Naive thymus-derived CD4-positive, alpha-beta T cell (primary cell): Measurements from ENCODE around the gene LGALS14. TPM values are rescaled to one million over a fixed set of nuclear protein-coding genes. Genes with fewer than 3 reads are reported as not detected.

Experiments
- ATAC-seq: fragments of 150-1000 bp; cut with Tn5 transposase; 2 replicates; pipeline ENCODE4 v1.10.0; 2021; ENCODE audit warnings: mild to moderate bottlenecking, moderate library complexity
- CTCF ChIA-PET: fragments of 350-600 bp; sonication (Branson Sonifier 250); formaldehyde crosslinking; loops from one replicate; lab custom pipeline; 2021; ENCODE audit warnings: antibody characterized with exemption; lab: Charles Lee
- POLR2A ChIA-PET: fragments of 350-600 bp; sonication (Branson Sonifier 250); formaldehyde crosslinking; loops from one replicate; lab custom pipeline; 2021; ENCODE audit warnings: antibody characterized with exemption, inconsistent platforms; lab: Charles Lee
- DNase-seq, 9 donors: peaks; one replicate each; pipeline versions ENCODE4 v3.0.0 to v3.0.0-alpha.2; 2020 to 2022; ENCODE audit warnings: mixed read lengths in 1 of 9
- H3K27ac ChIP-seq: one replicate; pipeline ENCODE4 v1.7.0; 2013; ENCODE audit warnings: mild to moderate bottlenecking, low read depth, low read length, moderate library complexity
- H3K27me3 ChIP-seq, 2 donors: one replicate each; pipeline ENCODE4 v1.7.0; 2013; ENCODE audit warnings: low read length in 2 of 2, mild to moderate bottlenecking in 2 of 2, moderate library complexity in 2 of 2; ENCODE audit not compliant: control insufficient read depth in 2 of 2, insufficient read depth in 2 of 2
- H3K36me3 ChIP-seq, 3 experiments: 1 replicate in 2 of 3; 2 replicates in 1 of 3; pipeline ENCODE4 v1.7.0; 2013; ENCODE audit warnings: low read length in 3 of 3, mild to moderate bottlenecking in 3 of 3, moderate library complexity in 1 of 3; ENCODE audit not compliant: insufficient read depth in 3 of 3, control insufficient read depth in 2 of 3
- H3K4me1 ChIP-seq, 2 donors: one replicate each; pipeline ENCODE4 v1.7.0; 2013; ENCODE audit warnings: low read length in 2 of 2, mild to moderate bottlenecking in 2 of 2, moderate library complexity in 1 of 2; ENCODE audit not compliant: control insufficient read depth in 2 of 2, insufficient read depth in 2 of 2
- H3K4me3 ChIP-seq: 2 replicates; pipeline ENCODE4 v1.7.0; 2013; ENCODE audit warnings: mild to moderate bottlenecking, low read length
- H3K9me3 ChIP-seq, 3 experiments: 1 replicate in 2 of 3; 2 replicates in 1 of 3; pipeline ENCODE4 v1.7.0; 2013; ENCODE audit warnings: low read length in 3 of 3; ENCODE audit not compliant: control insufficient read depth in 2 of 3
- H3K27ac Mint-ChIP-seq, 9 donors: one replicate each; pipeline ENCODE4 v1.8.0; 2020 to 2022; ENCODE audit warnings: mixed read lengths in 9 of 9, mild to moderate bottlenecking in 8 of 9, moderate library complexity in 5 of 9, inconsistent platforms in 2 of 9
- H3K27me3 Mint-ChIP-seq, 5 donors: one replicate each; pipeline ENCODE4 v1.8.0; 2021 to 2022; ENCODE audit warnings: mixed read lengths in 5 of 5, mild to moderate bottlenecking in 1 of 5
- H3K36me3 Mint-ChIP-seq, 5 donors: one replicate each; pipeline ENCODE4 v1.8.0; 2020 to 2022; ENCODE audit warnings: mixed read lengths in 5 of 5, mild to moderate bottlenecking in 3 of 5, inconsistent platforms in 1 of 5
- H3K4me1 Mint-ChIP-seq, 7 donors: one replicate each; pipeline ENCODE4 v1.8.0; 2020 to 2022; ENCODE audit warnings: mixed read lengths in 7 of 7, mild to moderate bottlenecking in 3 of 7, inconsistent platforms in 1 of 7
- H3K4me3 Mint-ChIP-seq, 10 donors: one replicate each; pipeline ENCODE4 v1.8.0; 2020 to 2022; ENCODE audit warnings: mild to moderate bottlenecking in 10 of 10, mixed read lengths in 10 of 10, moderate library complexity in 6 of 10, inconsistent platforms in 2 of 10
- H3K9me3 Mint-ChIP-seq, 11 donors: one replicate each; pipeline ENCODE4 v1.8.0; 2020 to 2022; ENCODE audit warnings: mixed read lengths in 11 of 11, mild to moderate bottlenecking in 4 of 11, inconsistent platforms in 1 of 11, moderate library complexity in 1 of 11
- intact Hi-C, 2 donors: fragments of 100-400 bp; cut with micrococcal nuclease; formaldehyde crosslinking; loops; one replicate each; pipeline ENCODE4 v1.15.1; 2023
- polyA plus RNA-seq, 2 donors: library from polyadenylated mRNA; unstranded; fragments of 300-500 nt; fragmentation: Illumina TruSeq; gene quantifications; one replicate each; pipeline ENCODE4 v1.2.3, GENCODE V29; 2021
- total RNA-seq, 6 experiments: library from RNA in 5 of 6; stranded (reverse) in 5 of 6; gene quantifications; 1 replicate in 5 of 6; 2 replicates in 1 of 6; pipeline ENCODE4 v1.2.3 and lab custom pipeline; 2021 to 2026

Gene LGALS14
- total and polyA plus RNA-seq, 7 experiments from 2014 or later = 0.41 to 1.1 (median 0.72) TPM; not detected in 4

DNA sequence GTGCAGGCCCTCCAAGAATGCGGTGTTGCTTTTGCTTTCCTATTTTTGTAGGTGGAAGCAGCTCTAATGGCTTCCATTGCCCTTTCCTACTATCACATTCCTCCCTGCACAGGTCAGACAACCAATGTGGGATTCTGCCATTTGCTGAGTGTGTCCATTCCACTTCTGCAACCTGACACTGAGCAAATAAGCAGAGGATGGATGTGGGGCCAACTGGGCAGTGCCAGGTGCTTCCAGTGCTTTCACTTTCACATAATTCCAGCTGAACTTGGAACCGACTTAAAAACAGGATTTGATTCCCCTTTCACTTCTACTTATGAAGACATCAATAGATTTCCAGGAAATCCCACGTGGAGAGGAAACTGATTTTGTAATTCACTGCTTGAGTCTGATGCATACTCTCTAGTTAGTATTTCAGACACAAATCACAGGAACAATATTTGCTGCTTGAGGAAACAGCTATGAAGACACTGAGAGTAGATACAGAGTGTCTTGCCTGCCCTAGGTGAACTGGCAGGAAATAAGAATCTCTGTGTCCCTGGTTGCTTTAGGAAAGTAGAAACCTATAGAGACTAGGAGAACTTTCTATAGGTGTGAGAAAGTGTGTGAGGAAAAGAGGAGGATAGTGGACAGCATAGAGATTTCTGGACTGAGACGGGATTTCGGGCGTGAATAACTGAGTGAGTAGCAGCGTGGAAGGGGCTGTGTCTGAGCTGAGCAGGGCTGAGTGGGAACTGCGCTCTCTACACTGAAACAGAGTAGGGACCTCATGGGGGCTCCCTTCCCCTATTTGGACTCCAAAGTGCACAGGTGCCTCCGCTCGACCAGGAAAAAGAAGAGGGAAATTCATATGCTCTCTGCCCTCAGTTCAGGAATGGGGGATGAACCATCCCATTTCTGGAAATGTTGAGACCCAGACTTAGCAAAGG is 26.1 kb upstream of the LGALS14 start:
- no peaks in the 10 kb centered on the region for H3K9me3 ChIP-seq
- H3K4me3 ChIP-seq = peak overlapping the region; percentile 43
- Mint-ChIP-seq H3K36me3 (peaks cover 0 to 5% (median 2%) of the 10 kb centered on the region in 5 donors), H3K9me3 (peaks cover 0 to 2% (median 0%) of the 10 kb centered on the region in 11 donors), H3K4me3 (peak overlapping the region; percentile 35 to 92 (median 82)), H3K27ac (peak overlapping the region; percentile 80 to 97 (median 92)), H3K4me1 (peaks cover 22 to 71% (median 55%) of the 10 kb centered on the region in 7 donors), H3K27me3 (no peaks in the 10 kb centered on the region)
- CTCF ChIA-PET = interaction anchor here (1.4 to 1.6 kb wide), 2 partner anchors 127 to 131 kb away, joined by 3 to 4 read pairs; no protein-coding TSS in a partner anchor
- H3K27ac ChIP-seq = peak overlapping the region; percentile 50
- intact Hi-C loops = loop anchor here (2.0 to 5.0 kb wide), 3 partner anchors 87 to 167 kb away; no protein-coding TSS in a partner anchor
- POLR2A ChIA-PET = interaction anchor here (0.9 kb wide), 1 partner anchor 274 kb away, joined by 5 read pairs; no protein-coding TSS in a partner anchor
- no peak for ATAC-seq
- no peak for DNase-seq
- H3K27me3 ChIP-seq = no peaks in the 10 kb centered on the region
- H3K4me1 ChIP-seq = peaks cover 15 to 39% of the 10 kb centered on the region in 2 donors
- H3K36me3 ChIP-seq = no peaks in the 10 kb centered on the region

DNA sequence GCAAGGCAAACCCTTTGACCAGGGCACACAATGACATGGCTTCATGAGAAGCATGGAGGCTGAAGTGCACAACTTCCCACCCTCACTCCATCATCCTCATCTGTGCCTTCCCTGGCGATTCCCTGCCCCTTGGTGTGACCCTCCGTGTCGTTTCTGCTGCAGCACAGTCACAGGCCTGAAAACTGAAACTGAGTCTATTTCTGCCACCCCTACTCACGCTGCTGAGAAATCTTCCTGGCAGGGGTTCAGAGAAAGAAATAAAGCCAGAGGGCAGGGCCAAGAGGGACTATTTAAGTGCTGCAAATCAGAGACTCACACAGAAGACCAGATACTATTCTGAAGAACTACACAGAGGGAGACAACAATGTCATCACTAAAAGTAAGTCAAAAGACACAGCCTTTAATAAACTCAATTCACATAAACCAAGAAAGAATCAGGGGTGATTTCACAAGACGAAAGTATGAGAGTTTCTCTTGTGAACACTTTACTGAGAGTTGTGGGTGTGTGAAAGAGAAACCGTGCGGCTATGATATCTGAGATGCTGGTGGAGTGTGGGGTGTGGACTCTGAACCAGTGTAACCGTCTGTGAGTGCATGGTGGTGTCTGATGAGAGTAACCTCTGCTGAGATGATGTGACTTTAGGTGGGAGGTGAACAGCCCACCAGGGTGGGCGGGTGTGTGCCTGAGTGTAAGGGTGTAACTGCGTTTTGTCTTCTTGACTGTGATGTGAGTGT is 25.1 kb upstream of the LGALS14 start:
- Histone ChIP-seq H3K9me3 (no peaks in the 10 kb centered on the region), H3K4me3 (peak overlapping the region; percentile 43), H3K4me1 (peaks cover 15 to 32% of the 10 kb centered on the region in 2 donors), H3K36me3 (no peaks in the 10 kb centered on the region), H3K27ac (peak overlapping the region; percentile 50), H3K27me3 (no peaks in the 10 kb centered on the region)
- peaks cover 22 to 61% (median 46%) of the 10 kb centered on the region in 7 donors for H3K4me1 Mint-ChIP-seq
- ATAC-seq (peak; percentile 73), DNase-seq (peak in 4 of 9 donors; percentile 18 to 59 (median 24))
- H3K4me3 Mint-ChIP-seq = peak overlapping the region; percentile 80 to 92 (median 84)
- intact Hi-C loops = loop anchor here (2.0 to 5.0 kb wide), 3 partner anchors 86 to 166 kb away; no protein-coding TSS in a partner anchor
- H3K36me3 Mint-ChIP-seq = peaks cover 0 to 6% (median 4%) of the 10 kb centered on the region in 5 donors
- CTCF ChIA-PET = no interaction called here
- peak overlapping the region; percentile 83 to 97 (median 92) for H3K27ac Mint-ChIP-seq
- no peaks in the 10 kb centered on the region for H3K27me3 Mint-ChIP-seq
- peaks cover 0 to 2% (median 0%) of the 10 kb centered on the region in 11 donors for H3K9me3 Mint-ChIP-seq
- POLR2A ChIA-PET = no interaction called here

DNA sequence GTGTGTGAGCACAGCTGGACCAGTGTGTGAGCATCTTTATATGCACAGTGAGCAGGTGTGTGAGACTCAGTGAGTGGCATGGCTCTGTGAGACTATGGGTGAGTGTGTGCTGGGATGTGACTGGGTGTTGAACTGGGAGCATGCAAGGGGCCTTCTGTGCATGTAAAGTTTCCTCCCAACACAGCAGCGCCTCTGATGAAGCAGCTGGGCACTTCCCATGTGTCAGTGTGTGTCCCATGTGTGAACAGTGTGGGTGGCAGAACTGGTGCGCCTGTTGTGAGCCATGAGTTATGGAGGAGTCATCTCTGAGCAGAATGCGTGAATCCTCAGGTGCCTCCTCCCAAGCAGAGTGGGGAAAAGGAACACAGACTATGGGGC is 24.5 kb upstream of the LGALS14 start:
- DNase-seq = peak in 1 of 9 donors; percentile 37
- Mint-ChIP-seq H3K27me3 (no peaks in the 10 kb centered on the region), H3K4me1 (peaks cover 22 to 61% (median 46%) of the 10 kb centered on the region in 7 donors), H3K9me3 (peaks cover 0 to 2% (median 0%) of the 10 kb centered on the region in 11 donors), H3K27ac (peak overlapping the region; percentile 83 to 97 (median 92)), H3K4me3 (peak overlapping the region; percentile 80 to 92 (median 84)), H3K36me3 (peaks cover 0 to 6% (median 4%) of the 10 kb centered on the region in 5 donors)
- peak overlapping the region; percentile 43 for H3K4me3 ChIP-seq
- no peaks in the 10 kb centered on the region for H3K27me3 ChIP-seq
- H3K36me3 ChIP-seq = no peaks in the 10 kb centered on the region
- ATAC-seq = peak; percentile 24
- intact Hi-C loops = loop anchor here (2.0 to 5.0 kb wide), 3 partner anchors 85 to 165 kb away; no protein-coding TSS in a partner anchor
- no peaks in the 10 kb centered on the region for H3K9me3 ChIP-seq
- ChIA-PET CTCF (no interaction called here), POLR2A (no interaction called here)
- peak overlapping the region; percentile 50 for H3K27ac ChIP-seq
- H3K4me1 ChIP-seq = peaks cover 15 to 32% of the 10 kb centered on the region in 2 donors

DNA sequence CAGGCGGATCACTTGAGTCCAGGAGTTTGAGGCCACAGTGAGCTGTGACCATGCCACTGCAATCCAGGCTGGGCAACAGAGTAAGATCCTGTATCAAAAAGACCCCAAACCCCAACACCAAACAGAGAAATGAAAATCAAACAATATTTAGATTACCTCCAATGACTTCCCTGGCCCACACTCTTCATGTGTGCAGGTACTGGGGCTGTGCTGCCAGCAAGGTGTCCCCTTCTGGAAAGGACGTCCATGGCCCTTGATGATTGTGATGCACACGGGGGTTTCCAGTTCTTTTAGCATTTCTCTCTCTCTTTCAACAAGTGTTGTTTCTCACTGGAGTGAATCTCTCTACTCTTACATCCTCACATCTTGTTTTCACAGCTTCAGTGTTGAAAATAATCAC is 23.7 kb upstream of the LGALS14 start:
- Histone ChIP-seq H3K4me3 (no peak overlapping the region), H3K4me1 (peaks cover 15 to 32% of the 10 kb centered on the region in 2 donors), H3K9me3 (no peaks in the 10 kb centered on the region), H3K27ac (no peak overlapping the region), H3K27me3 (no peaks in the 10 kb centered on the region), H3K36me3 (no peaks in the 10 kb centered on the region)
- Mint-ChIP-seq H3K4me1 (peaks cover 22 to 58% (median 44%) of the 10 kb centered on the region in 7 donors), H3K36me3 (peaks cover 0 to 7% (median 4%) of the 10 kb centered on the region in 5 donors), H3K27me3 (no peaks in the 10 kb centered on the region), H3K4me3 (peak overlapping the region in 2 of 10 donors; percentile 12 to 88), H3K27ac (peak overlapping the region in 6 of 9 donors; percentile 18 to 97 (median 92)), H3K9me3 (peaks cover 0 to 2% (median 0%) of the 10 kb centered on the region in 11 donors)
- ChIA-PET POLR2A (no interaction called here), CTCF (no interaction called here)
- ATAC-seq (no peak), DNase-seq (no peak)
- intact Hi-C loops = no loop called here

DNA sequence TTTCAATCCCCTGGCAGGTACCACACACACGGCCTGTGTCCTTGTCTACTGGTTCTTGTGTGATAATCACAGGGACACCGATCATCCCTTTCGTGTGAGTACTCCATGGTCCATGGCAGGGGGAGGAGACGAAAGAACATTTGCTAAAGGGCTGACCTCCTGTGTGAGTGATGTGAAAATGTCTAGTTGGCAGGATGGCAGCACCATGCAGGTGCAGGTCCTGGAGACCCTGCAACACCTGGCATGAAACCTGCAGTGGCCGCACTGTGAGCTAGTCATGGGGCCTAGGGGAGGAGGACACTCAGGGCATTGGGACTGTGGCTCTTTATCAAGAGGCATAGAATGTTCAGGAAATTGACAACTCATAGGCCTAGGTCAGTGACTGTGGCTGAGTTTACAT is 22.9 kb upstream of the LGALS14 start:
- POLR2A ChIA-PET = interaction anchor here (0.7 kb wide), 1 partner anchor 246 kb away, joined by 3 read pairs; the partner anchor contains the start of gene RPS16
- intact Hi-C loops = no loop called here
- Histone ChIP-seq H3K27ac (no peak overlapping the region), H3K36me3 (no peaks in the 10 kb centered on the region), H3K4me1 (peaks cover 15 to 34% of the 10 kb centered on the region in 2 donors), H3K27me3 (no peaks in the 10 kb centered on the region), H3K4me3 (no peak overlapping the region), H3K9me3 (no peaks in the 10 kb centered on the region)
- Mint-ChIP-seq H3K27ac (peak overlapping the region in 1 of 9 donors; percentile 46), H3K4me3 (no peak overlapping the region), H3K9me3 (peaks cover 0 to 4% (median 0%) of the 10 kb centered on the region in 11 donors), H3K27me3 (peaks cover 0 to 6% (median 0%) of the 10 kb centered on the region in 5 donors), H3K4me1 (peaks cover 25 to 60% (median 41%) of the 10 kb centered on the region in 7 donors), H3K36me3 (peaks cover 0 to 13% (median 11%) of the 10 kb centered on the region in 5 donors)
- DNase-seq (no peak), ATAC-seq (no peak)
- CTCF ChIA-PET = no interaction called here

DNA sequence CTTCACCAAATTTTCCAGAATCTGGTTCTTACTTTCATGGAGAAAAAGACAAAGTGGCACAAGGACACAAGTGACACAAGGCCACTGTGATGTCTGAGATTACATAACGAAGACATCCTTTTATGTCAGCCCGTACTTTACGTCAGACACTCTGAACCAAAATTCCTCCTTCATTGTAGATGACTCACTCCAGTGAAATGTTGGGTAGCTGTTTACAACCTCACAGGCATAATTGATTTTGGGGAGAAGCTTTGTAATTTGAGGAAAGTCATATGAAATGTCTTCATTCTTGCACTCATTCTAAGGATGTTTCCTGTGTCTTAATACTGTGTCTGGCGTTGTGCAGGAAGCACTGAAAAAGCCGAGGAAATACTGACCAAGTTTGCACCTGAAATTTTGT is 20.0 kb upstream of the LGALS14 start:
- Histone ChIP-seq H3K4me1 (peaks cover 7 to 17% of the 10 kb centered on the region in 2 donors), H3K36me3 (no peaks in the 10 kb centered on the region), H3K27me3 (no peaks in the 10 kb centered on the region), H3K9me3 (no peaks in the 10 kb centered on the region), H3K27ac (no peak overlapping the region), H3K4me3 (no peak overlapping the region)
- Mint-ChIP-seq H3K27me3 (peaks cover 0 to 7% (median 0%) of the 10 kb centered on the region in 5 donors), H3K4me3 (no peak overlapping the region), H3K9me3 (peaks cover 0 to 12% (median 4%) of the 10 kb centered on the region in 11 donors), H3K27ac (peak overlapping the region in 1 of 9 donors; percentile 13), H3K36me3 (peaks cover 4 to 19% (median 16%) of the 10 kb centered on the region in 5 donors), H3K4me1 (peaks cover 10 to 43% (median 26%) of the 10 kb centered on the region in 7 donors)
- no peak for DNase-seq
- intact Hi-C loops = no loop called here
- CTCF ChIA-PET = no interaction called here
- POLR2A ChIA-PET = no interaction called here
- no peak for ATAC-seq
